HL-60 (cell line): Measurements from ENCODE around the gene KLRC4.
"Not testable (repeated sequence)": the region's sequence is repeated elsewhere in the genome, so short reads cannot be mapped to it uniquely, and the experiment has no call there.

Experiments used
- DNase-seq, 2 experiments: peaks; one replicate each; pipeline ENCODE4 v3.0.0-alpha.2; 2010 to 2020; ENCODE audit warnings: low read depth in 1 of 2, low spot score in 1 of 2
- H3K27ac ChIP-seq: fragments of 250-450 bp; sonication (Bioruptor Pico); replicated peaks from 2 replicates; pipeline ENCODE4 v1.5.1; 2020; ENCODE audit warnings: mild to moderate bottlenecking, moderate library complexity
- H3K27me3 ChIP-seq: fragments of 250-450 bp; sonication (Bioruptor Pico); 2 replicates; pipeline ENCODE4 v1.5.1; 2021; ENCODE audit warnings: mild to moderate bottlenecking, moderate library complexity; ENCODE audit not compliant: insufficient read depth, poor library complexity, severe bottlenecking
- H3K4me3 ChIP-seq: replicated peaks from 2 replicates; pipeline ENCODE4 v1.5.1; 2011; ENCODE audit warnings: mild to moderate bottlenecking, control low read depth, low read length; ENCODE audit not compliant: insufficient read depth
- CTCF ChIP-seq: IDR thresholded peaks from one replicate; pipeline ENCODE4 v1.5.1; 2011; ENCODE audit warnings: low read length, control low read depth, inconsistent platforms; ENCODE audit not compliant: insufficient read depth
- GABPA ChIP-seq: IDR thresholded peaks from 2 replicates; pipeline ENCODE4 v1.6.1; 2012; ENCODE audit warnings: low read depth
- POLR2AphosphoS5 ChIP-seq: IDR thresholded peaks from 2 replicates; pipeline ENCODE4 v1.6.1; 2012; ENCODE audit warnings: low read depth
- SPI1 ChIP-seq: IDR thresholded peaks from 2 replicates; pipeline ENCODE4 v1.6.1; 2012; ENCODE audit warnings: low read depth, mild to moderate bottlenecking, borderline replicate concordance
- TF ChIP-seq, protein P1 (sequence below): IDR thresholded peaks from 2 replicates; pipeline ENCODE4 v1.6.1; 2012; ENCODE audit warnings: low read depth; ENCODE audit not compliant: insufficient replicate concordance

The KLRC4 gene

GRCh38 chr12:10385166-10385613 is 24.4 kb downstream of the KLRC4 start:
- H3K27ac ChIP-seq: no peak overlapping the region
- H3K27me3 ChIP-seq: no peaks in the 10 kb centered on the region
- no peak for DNase-seq
- no peak overlapping the region for H3K4me3 ChIP-seq
- TF ChIP-seq SPI1 (no peak), GABPA (no peak), CTCF (no peak), POLR2AphosphoS5 (no peak)
- TF ChIP-seq, protein P1, sequence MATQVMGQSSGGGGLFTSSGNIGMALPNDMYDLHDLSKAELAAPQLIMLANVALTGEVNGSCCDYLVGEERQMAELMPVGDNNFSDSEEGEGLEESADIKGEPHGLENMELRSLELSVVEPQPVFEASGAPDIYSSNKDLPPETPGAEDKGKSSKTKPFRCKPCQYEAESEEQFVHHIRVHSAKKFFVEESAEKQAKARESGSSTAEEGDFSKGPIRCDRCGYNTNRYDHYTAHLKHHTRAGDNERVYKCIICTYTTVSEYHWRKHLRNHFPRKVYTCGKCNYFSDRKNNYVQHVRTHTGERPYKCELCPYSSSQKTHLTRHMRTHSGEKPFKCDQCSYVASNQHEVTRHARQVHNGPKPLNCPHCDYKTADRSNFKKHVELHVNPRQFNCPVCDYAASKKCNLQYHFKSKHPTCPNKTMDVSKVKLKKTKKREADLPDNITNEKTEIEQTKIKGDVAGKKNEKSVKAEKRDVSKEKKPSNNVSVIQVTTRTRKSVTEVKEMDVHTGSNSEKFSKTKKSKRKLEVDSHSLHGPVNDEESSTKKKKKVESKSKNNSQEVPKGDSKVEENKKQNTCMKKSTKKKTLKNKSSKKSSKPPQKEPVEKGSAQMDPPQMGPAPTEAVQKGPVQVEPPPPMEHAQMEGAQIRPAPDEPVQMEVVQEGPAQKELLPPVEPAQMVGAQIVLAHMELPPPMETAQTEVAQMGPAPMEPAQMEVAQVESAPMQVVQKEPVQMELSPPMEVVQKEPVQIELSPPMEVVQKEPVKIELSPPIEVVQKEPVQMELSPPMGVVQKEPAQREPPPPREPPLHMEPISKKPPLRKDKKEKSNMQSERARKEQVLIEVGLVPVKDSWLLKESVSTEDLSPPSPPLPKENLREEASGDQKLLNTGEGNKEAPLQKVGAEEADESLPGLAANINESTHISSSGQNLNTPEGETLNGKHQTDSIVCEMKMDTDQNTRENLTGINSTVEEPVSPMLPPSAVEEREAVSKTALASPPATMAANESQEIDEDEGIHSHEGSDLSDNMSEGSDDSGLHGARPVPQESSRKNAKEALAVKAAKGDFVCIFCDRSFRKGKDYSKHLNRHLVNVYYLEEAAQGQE: no peak

GRCh38 chr12:10384191-10384590 is 25.4 kb downstream of the KLRC4 start:
- TF ChIP-seq POLR2AphosphoS5 (no peak), CTCF (no peak), SPI1 (no peak), GABPA (no peak)
- TF ChIP-seq, protein P1: no peak
- no peak for DNase-seq
- Histone ChIP-seq H3K27ac (no peak overlapping the region), H3K27me3 (no peaks in the 10 kb centered on the region), H3K4me3 (no peak overlapping the region)

DNA sequence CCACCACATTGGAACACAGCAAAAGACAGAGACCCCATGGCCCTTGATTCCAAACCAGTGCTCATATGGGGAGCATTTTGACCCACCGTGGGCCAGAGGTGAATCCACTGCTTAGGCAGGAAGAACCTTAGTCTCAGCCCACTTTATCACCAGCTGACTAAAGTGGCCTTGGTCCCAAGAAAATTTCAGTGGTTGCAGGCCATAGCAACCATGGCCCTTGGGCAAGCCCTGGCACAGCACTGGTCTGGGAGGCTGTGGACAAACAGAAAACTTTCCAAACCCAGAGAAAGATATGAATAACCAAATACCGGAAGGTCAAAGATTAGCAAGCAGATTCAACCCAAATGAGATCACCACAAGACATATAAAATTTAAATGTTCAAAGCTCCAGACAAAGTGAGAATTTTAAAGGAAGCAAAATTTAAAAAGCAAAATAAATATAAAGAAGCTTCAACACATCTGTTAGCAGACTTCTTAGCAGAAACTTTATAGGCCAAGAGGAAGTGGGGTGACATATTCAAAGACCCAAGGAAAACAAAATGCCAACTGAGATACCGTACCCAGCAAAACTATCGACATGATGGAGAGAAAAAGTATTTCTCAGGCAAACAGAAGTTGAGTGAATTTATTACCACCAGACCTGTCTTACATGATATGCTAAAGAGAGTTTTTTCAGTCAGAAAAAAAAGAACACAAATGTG is 27.5 kb downstream of the KLRC4 start:
- H3K4me3 ChIP-seq: no peak overlapping the region
- DNase-seq: no peak
- H3K27ac ChIP-seq: no peak overlapping the region
- no peaks in the 10 kb centered on the region for H3K27me3 ChIP-seq
- TF ChIP-seq SPI1 (no peak), POLR2AphosphoS5 (no peak), GABPA (no peak), CTCF (no peak)
- TF ChIP-seq, protein P1: no peak

GRCh38 chr12:10378737-10379136 is 30.8 kb downstream of the KLRC4 start:
- not testable (repeated sequence) for DNase-seq

More at GRCh38 chr12:10378737-10379136, 30.8 kb downstream of the KLRC4 start:
- H3K27me3 ChIP-seq, H3K27ac ChIP-seq, H3K4me3 ChIP-seq: not testable (repeated sequence)
